DND-41 (cell line): ENCODE results near the gene TMEM18.

Experiments used
- ATAC-seq: fragments of 200-7000 bp; cut with Tn5 transposase; 3 replicates; pipeline ENCODE4 v1.9.1; 2021; ENCODE audit warnings: low read depth; ENCODE audit not compliant: insufficient read depth
- DNase-seq: peaks from one replicate; pipeline ENCODE4 v3.0.0-alpha.2; 2020
- H2AFZ ChIP-seq: 2 replicates; pipeline ENCODE4 v1.6.0; 2012; ENCODE audit warnings: low read depth, low read length
- H3K27ac ChIP-seq: 2 replicates; pipeline ENCODE4 v1.5.1; 2012; ENCODE audit warnings: low read length, inconsistent platforms
- H3K27me3 ChIP-seq: fragments of 200-600 bp; sonication (generic); 2 replicates; pipeline ENCODE4 v1.6.0; 2012; ENCODE audit warnings: low read length, mild to moderate bottlenecking, inconsistent platforms; ENCODE audit not compliant: insufficient read depth, poor library complexity
- H3K36me3 ChIP-seq: 2 replicates; pipeline ENCODE4 v1.5.1; 2012; ENCODE audit warnings: low read length, inconsistent platforms; ENCODE audit not compliant: insufficient read depth
- H3K4me1 ChIP-seq: 2 replicates; pipeline ENCODE4 v1.5.1; 2012; ENCODE audit warnings: mild to moderate bottlenecking, low read length; ENCODE audit not compliant: insufficient read depth
- H3K4me2 ChIP-seq: 2 replicates; pipeline ENCODE4 v1.6.0; 2012; ENCODE audit warnings: mild to moderate bottlenecking, moderate library complexity, low read length, inconsistent platforms; ENCODE audit not compliant: insufficient read depth
- H3K4me3 ChIP-seq, 2 experiments: fragments of 200-600 bp in 1 of 2; shearing (Covaris generic) in 1 of 2; 2 replicates each; pipeline ENCODE4 v1.5.1; 2012 to 2016; ENCODE audit warnings: inconsistent platforms in 2 of 2, low read length in 2 of 2, mild to moderate bottlenecking in 2 of 2, low read depth in 1 of 2, moderate library complexity in 1 of 2
- H3K79me2 ChIP-seq: 2 replicates; pipeline ENCODE4 v1.6.0; 2012; ENCODE audit warnings: low read length, inconsistent platforms; ENCODE audit not compliant: insufficient read depth
- H3K9ac ChIP-seq: 2 replicates; pipeline ENCODE4 v1.6.0; 2012; ENCODE audit warnings: low read depth, mild to moderate bottlenecking, inconsistent platforms, low read length, moderate library complexity
- H3K9me3 ChIP-seq: 2 replicates; pipeline ENCODE4 v1.5.1; 2012; ENCODE audit warnings: low read length, moderate library complexity, mild to moderate bottlenecking, inconsistent platforms; ENCODE audit not compliant: insufficient read depth, severe bottlenecking
- H4K20me1 ChIP-seq: 2 replicates; pipeline ENCODE4 v1.6.0; 2012; ENCODE audit warnings: low read length; ENCODE audit not compliant: insufficient read depth
- CTCF ChIP-seq: IDR thresholded peaks from 2 replicates; pipeline ENCODE4 v1.5.1; 2012; ENCODE audit warnings: borderline replicate concordance, low read length, moderate library complexity, mild to moderate bottlenecking; ENCODE audit not compliant: poor library complexity, severe bottlenecking; ENCODE audit errors: extremely low read depth
- EZH2 ChIP-seq: IDR thresholded peaks from 3 replicates; pipeline ENCODE4 v1.6.1; 2012; ENCODE audit warnings: borderline replicate concordance, low read depth, mild to moderate bottlenecking, moderate library complexity, low read length, inconsistent platforms; ENCODE audit not compliant: severe bottlenecking

TMEM18 gene

GRCh38 chr2:669323-669722 is 7.9 kb downstream of the TMEM18 start:
- DNase-seq: no peak
- H3K9me3 ChIP-seq: peaks cover 39% of the 10 kb centered on the region
- TF ChIP-seq CTCF (no peak), EZH2 (no peak)
- H3K79me2 ChIP-seq: peaks cover 45% of the 10 kb centered on the region
- H3K9ac ChIP-seq: no peak overlapping the region
- no peak overlapping the region for H2AFZ ChIP-seq
- no peak overlapping the region for H3K4me3 ChIP-seq
- no peaks in the 10 kb centered on the region for H3K27me3 ChIP-seq
- H3K36me3 ChIP-seq: peaks cover 95% of the 10 kb centered on the region
- no peak overlapping the region for H3K27ac ChIP-seq
- peaks cover 25% of the 10 kb centered on the region for H4K20me1 ChIP-seq
- H3K4me1 ChIP-seq: peaks cover 6% of the 10 kb centered on the region
- no peak for ATAC-seq
- no peak overlapping the region for H3K4me2 ChIP-seq

- peaks cover 32% of the 10 kb centered on the region for H3K79me2 ChIP-seq
- DNase-seq (no peak), ATAC-seq (no peak)
- TF ChIP-seq EZH2 (no peak), CTCF (no peak)
- H3K27me3 ChIP-seq: no peaks in the 10 kb centered on the region
- H3K36me3 ChIP-seq: peaks cover 96% of the 10 kb centered on the region
- H3K27ac ChIP-seq: no peak overlapping the region
- H2AFZ ChIP-seq: no peak overlapping the region
- peaks cover 11% of the 10 kb centered on the region for H3K4me1 ChIP-seq
- no peak overlapping the region for H3K4me2 ChIP-seq
- peaks cover 39% of the 10 kb centered on the region for H3K9me3 ChIP-seq
- peaks cover 12% of the 10 kb centered on the region for H4K20me1 ChIP-seq
- no peak overlapping the region for H3K4me3 ChIP-seq
- H3K9ac ChIP-seq: no peak overlapping the region
Measured at GRCh38 chr2:668000-668398, 9.2 kb downstream of the TMEM18 start.

- Histone ChIP-seq H3K9me3 (peaks cover 39% of the 10 kb centered on the region), H3K27me3 (no peaks in the 10 kb centered on the region), H3K27ac (no peak overlapping the region), H2AFZ (no peak overlapping the region), H3K36me3 (peaks cover 94% of the 10 kb centered on the region), H3K4me2 (no peak overlapping the region), H3K4me3 (no peak overlapping the region), H3K79me2 (peaks cover 26% of the 10 kb centered on the region), H3K9ac (no peak overlapping the region), H3K4me1 (peaks cover 17% of the 10 kb centered on the region), H4K20me1 (peaks cover 8% of the 10 kb centered on the region)
- TF ChIP-seq EZH2: no peak
- peak; percentile 59 for TF ChIP-seq CTCF
- DNase-seq: peak; percentile 38
- ATAC-seq: peak; percentile 43; the same call in 1 of the 3 replicates
Measured at GRCh38 chr2:667332-667999, 9.7 kb downstream of the TMEM18 start.
